Progenitor cell of endocrine pancreas (in vitro differentiated cells): ENCODE data around the gene MORC4. TPM values are rescaled to one million over a fixed set of nuclear protein-coding genes. Genes with fewer than 3 reads are reported as not detected.

ENCODE experiments used
- DNase-seq: peaks from one replicate; pipeline ENCODE4 v3.0.0; 2021; ENCODE audit warnings: low spot score; ENCODE audit not compliant: unreplicated experiment
- H3K27ac Mint-ChIP-seq: 2 replicates; pipeline ENCODE4 v1.8.0; 2021; ENCODE audit warnings: mild to moderate bottlenecking, moderate library complexity, mixed read lengths
- H3K27me3 Mint-ChIP-seq: 2 replicates; pipeline ENCODE4 v1.8.0; 2021; ENCODE audit warnings: mixed read lengths
- H3K36me3 Mint-ChIP-seq: 2 replicates; pipeline ENCODE4 v1.8.0; 2022; ENCODE audit warnings: mixed read lengths; ENCODE audit not compliant: insufficient read depth
- H3K4me1 Mint-ChIP-seq: 2 replicates; pipeline ENCODE4 v1.8.0; 2021; ENCODE audit warnings: low read depth, mixed read lengths
- H3K4me3 Mint-ChIP-seq: 2 replicates; pipeline ENCODE4 v1.8.0; 2021; ENCODE audit warnings: low read depth, mild to moderate bottlenecking, moderate library complexity, mixed read lengths
- H3K9me3 Mint-ChIP-seq: 2 replicates; pipeline ENCODE4 v1.8.0; 2021; ENCODE audit warnings: low read depth, mixed read lengths
- CTCF ChIP-seq: fragments of 200-600 bp; sonication (generic); IDR thresholded peaks from one replicate; pipeline ENCODE4 v1.5.0; 2021; ENCODE audit warnings: antibody characterized with exemption, mild to moderate bottlenecking; ENCODE audit not compliant: unreplicated experiment
- total RNA-seq: library from RNA; stranded (reverse); gene quantifications from 2 replicates; pipeline ENCODE4 v1.2.1, GENCODE V29; 2021

The MORC4 gene
- total RNA-seq, 1 donor from 2014 or later, result 15.8 TPM

GRCh38 chrX:106949366-106949765 is 50.6 kb downstream of the MORC4 start:
- H3K27ac Mint-ChIP-seq, result no peak overlapping the region
- H3K4me3 Mint-ChIP-seq, result no peak overlapping the region
- peaks cover 7% of the 10 kb centered on the region for H3K4me1 Mint-ChIP-seq
- peaks cover 4% of the 10 kb centered on the region for H3K36me3 Mint-ChIP-seq
- H3K9me3 Mint-ChIP-seq, result peaks cover 24% of the 10 kb centered on the region
- no peaks in the 10 kb centered on the region for H3K27me3 Mint-ChIP-seq
- no peak for DNase-seq
- TF ChIP-seq CTCF, result no peak

- Mint-ChIP-seq H3K27me3 (no peaks in the 10 kb centered on the region), H3K4me1 (peaks cover 7% of the 10 kb centered on the region)
These were observed 51.4 kb downstream of the MORC4 start for GRCh38 chrX:106948641-106949040.

GRCh38 chrX:106946464-106946863 is 53.5 kb downstream of the MORC4 start:
- peaks cover 9% of the 10 kb centered on the region for H3K36me3 Mint-ChIP-seq
- peaks cover 22% of the 10 kb centered on the region for H3K9me3 Mint-ChIP-seq
- H3K4me1 Mint-ChIP-seq, result no peaks in the 10 kb centered on the region
- no peak overlapping the region for H3K4me3 Mint-ChIP-seq
- H3K27ac Mint-ChIP-seq, result no peak overlapping the region
- no peaks in the 10 kb centered on the region for H3K27me3 Mint-ChIP-seq
- no peak for TF ChIP-seq CTCF
- DNase-seq, result no peak

More at GRCh38 chrX:106948641-106949040, 51.4 kb downstream of the MORC4 start:
- Mint-ChIP-seq H3K27ac (no peak overlapping the region), H3K4me3 (no peak overlapping the region), H3K9me3 (peaks cover 24% of the 10 kb centered on the region), H3K36me3 (peaks cover 4% of the 10 kb centered on the region)
- DNase-seq, result no peak
- TF ChIP-seq CTCF, result no peak

- DNase-seq, result no peak
- no peaks in the 10 kb centered on the region for H3K27me3 Mint-ChIP-seq
These were observed 59.9 kb downstream of the MORC4 start for GRCh38 chrX:106940068-106940467.

GRCh38 chrX:106939566-106939965 is 60.4 kb downstream of the MORC4 start:
- Mint-ChIP-seq H3K27me3 (no peaks in the 10 kb centered on the region), H3K27ac (no peak overlapping the region), H3K9me3 (peaks cover 10% of the 10 kb centered on the region), H3K4me3 (no peak overlapping the region), H3K4me1 (no peaks in the 10 kb centered on the region), H3K36me3 (peaks cover 5% of the 10 kb centered on the region)
- no peak for DNase-seq
- TF ChIP-seq CTCF, result no peak

More at GRCh38 chrX:106940068-106940467, 59.9 kb downstream of the MORC4 start:
- Mint-ChIP-seq H3K4me3 (no peak overlapping the region), H3K36me3 (peaks cover 5% of the 10 kb centered on the region), H3K27ac (no peak overlapping the region), H3K9me3 (peaks cover 11% of the 10 kb centered on the region), H3K4me1 (no peaks in the 10 kb centered on the region)
- no peak for TF ChIP-seq CTCF
